Naive thymus-derived CD4-positive, alpha-beta T cell (primary cell): ENCODE data around the gene BAMBI. TPM values are rescaled to one million over a fixed set of nuclear protein-coding genes. Genes with fewer than 3 reads are reported as not detected.

Source experiments
- ATAC-seq: fragments of 150-1000 bp; cut with Tn5 transposase; 2 replicates; pipeline ENCODE4 v1.10.0; 2021; ENCODE audit warnings: mild to moderate bottlenecking, moderate library complexity
- CTCF ChIA-PET: fragments of 350-600 bp; sonication (Branson Sonifier 250); formaldehyde crosslinking; loops from one replicate; lab custom pipeline; 2021; ENCODE audit warnings: antibody characterized with exemption; lab: Charles Lee
- POLR2A ChIA-PET: fragments of 350-600 bp; sonication (Branson Sonifier 250); formaldehyde crosslinking; loops from one replicate; lab custom pipeline; 2021; ENCODE audit warnings: antibody characterized with exemption, inconsistent platforms; lab: Charles Lee
- DNase-seq, 9 donors: peaks; one replicate each; pipeline versions ENCODE4 v3.0.0 to v3.0.0-alpha.2; 2020 to 2022; ENCODE audit warnings: mixed read lengths in 1 of 9
- H3K27ac ChIP-seq: one replicate; pipeline ENCODE4 v1.7.0; 2013; ENCODE audit warnings: mild to moderate bottlenecking, low read depth, low read length, moderate library complexity
- H3K27me3 ChIP-seq, 2 donors: one replicate each; pipeline ENCODE4 v1.7.0; 2013; ENCODE audit warnings: low read length in 2 of 2, mild to moderate bottlenecking in 2 of 2, moderate library complexity in 2 of 2; ENCODE audit not compliant: control insufficient read depth in 2 of 2, insufficient read depth in 2 of 2
- H3K36me3 ChIP-seq, 3 experiments: 1 replicate in 2 of 3; 2 replicates in 1 of 3; pipeline ENCODE4 v1.7.0; 2013; ENCODE audit warnings: low read length in 3 of 3, mild to moderate bottlenecking in 3 of 3, moderate library complexity in 1 of 3; ENCODE audit not compliant: insufficient read depth in 3 of 3, control insufficient read depth in 2 of 3
- H3K4me1 ChIP-seq, 2 donors: one replicate each; pipeline ENCODE4 v1.7.0; 2013; ENCODE audit warnings: low read length in 2 of 2, mild to moderate bottlenecking in 2 of 2, moderate library complexity in 1 of 2; ENCODE audit not compliant: control insufficient read depth in 2 of 2, insufficient read depth in 2 of 2
- H3K4me3 ChIP-seq: 2 replicates; pipeline ENCODE4 v1.7.0; 2013; ENCODE audit warnings: mild to moderate bottlenecking, low read length
- H3K9me3 ChIP-seq, 3 experiments: 1 replicate in 2 of 3; 2 replicates in 1 of 3; pipeline ENCODE4 v1.7.0; 2013; ENCODE audit warnings: low read length in 3 of 3; ENCODE audit not compliant: control insufficient read depth in 2 of 3
- H3K27ac Mint-ChIP-seq, 9 donors: one replicate each; pipeline ENCODE4 v1.8.0; 2020 to 2022; ENCODE audit warnings: mixed read lengths in 9 of 9, mild to moderate bottlenecking in 8 of 9, moderate library complexity in 5 of 9, inconsistent platforms in 2 of 9
- H3K27me3 Mint-ChIP-seq, 5 donors: one replicate each; pipeline ENCODE4 v1.8.0; 2021 to 2022; ENCODE audit warnings: mixed read lengths in 5 of 5, mild to moderate bottlenecking in 1 of 5
- H3K36me3 Mint-ChIP-seq, 5 donors: one replicate each; pipeline ENCODE4 v1.8.0; 2020 to 2022; ENCODE audit warnings: mixed read lengths in 5 of 5, mild to moderate bottlenecking in 3 of 5, inconsistent platforms in 1 of 5
- H3K4me1 Mint-ChIP-seq, 7 donors: one replicate each; pipeline ENCODE4 v1.8.0; 2020 to 2022; ENCODE audit warnings: mixed read lengths in 7 of 7, mild to moderate bottlenecking in 3 of 7, inconsistent platforms in 1 of 7
- H3K4me3 Mint-ChIP-seq, 10 donors: one replicate each; pipeline ENCODE4 v1.8.0; 2020 to 2022; ENCODE audit warnings: mild to moderate bottlenecking in 10 of 10, mixed read lengths in 10 of 10, moderate library complexity in 6 of 10, inconsistent platforms in 2 of 10
- H3K9me3 Mint-ChIP-seq, 11 donors: one replicate each; pipeline ENCODE4 v1.8.0; 2020 to 2022; ENCODE audit warnings: mixed read lengths in 11 of 11, mild to moderate bottlenecking in 4 of 11, inconsistent platforms in 1 of 11, moderate library complexity in 1 of 11
- intact Hi-C, 2 donors: fragments of 100-400 bp; cut with micrococcal nuclease; formaldehyde crosslinking; loops; one replicate each; pipeline ENCODE4 v1.15.1; 2023
- polyA plus RNA-seq, 2 donors: library from polyadenylated mRNA; unstranded; fragments of 300-500 nt; fragmentation: Illumina TruSeq; gene quantifications; one replicate each; pipeline ENCODE4 v1.2.3, GENCODE V29; 2021
- total RNA-seq, 6 experiments: library from RNA in 5 of 6; stranded (reverse) in 5 of 6; gene quantifications; 1 replicate in 5 of 6; 2 replicates in 1 of 6; pipeline ENCODE4 v1.2.3 and lab custom pipeline; 2021 to 2026

BAMBI gene
- total and polyA plus RNA-seq, 7 experiments from 2014 or later = 0.12 to 1.6 (median 0.80) TPM; not detected in 3

DNA sequence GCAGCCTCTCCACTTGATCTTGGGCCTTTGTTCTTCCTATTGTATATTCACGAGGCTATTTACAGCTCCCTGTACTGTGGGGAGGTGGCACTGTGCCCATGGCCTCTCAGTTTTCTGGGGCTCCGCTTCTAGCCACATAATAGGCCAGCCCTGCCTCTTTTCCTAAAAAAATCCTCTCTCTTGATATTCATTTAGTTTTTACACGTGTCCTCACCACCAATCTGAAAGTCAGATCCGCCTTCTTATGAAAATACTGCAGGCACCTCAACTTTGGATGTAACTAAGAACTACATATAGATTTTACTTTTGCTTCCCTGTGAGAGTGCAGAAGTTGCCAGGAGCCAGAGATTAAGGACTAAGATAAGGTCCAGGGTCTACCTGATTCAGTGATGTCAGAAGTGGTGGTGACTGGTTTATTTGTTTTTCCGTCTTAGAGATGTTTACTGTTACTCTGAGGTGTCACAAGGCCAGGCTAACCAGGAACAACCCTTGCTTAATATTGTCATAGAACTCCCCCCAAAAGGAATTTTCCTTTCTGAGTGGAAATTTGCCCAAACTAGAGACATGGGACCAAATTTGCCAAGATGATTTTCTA lies 7.8 kb downstream of the BAMBI start:
- no peaks in the 10 kb centered on the region for H3K9me3 Mint-ChIP-seq
- POLR2A ChIA-PET = no interaction called here
- ATAC-seq = no peak
- H3K27me3 Mint-ChIP-seq = peaks cover 45 to 71% (median 53%) of the 10 kb centered on the region in 5 donors
- Histone ChIP-seq H3K27me3 (peaks cover under 1 to 6% of the 10 kb centered on the region in 2 donors), H3K4me3 (no peak overlapping the region), H3K4me1 (peaks cover 0 to under 1% of the 10 kb centered on the region in 2 donors), H3K36me3 (no peaks in the 10 kb centered on the region), H3K9me3 (no peaks in the 10 kb centered on the region), H3K27ac (no peak overlapping the region)
- peaks cover under 1 to 3% (median 3%) of the 10 kb centered on the region in 7 donors for H3K4me1 Mint-ChIP-seq
- CTCF ChIA-PET = interaction anchor here (0.5 to 0.6 kb wide), 3 partner anchors 432 to 724 kb away, joined by 3 to 4 read pairs (median 3); no protein-coding TSS in a partner anchor
- no peak overlapping the region for H3K27ac Mint-ChIP-seq
- intact Hi-C loops = no loop called here
- peaks cover 0 to 4% (median 0%) of the 10 kb centered on the region in 5 donors for H3K36me3 Mint-ChIP-seq
- no peak for DNase-seq
- H3K4me3 Mint-ChIP-seq = no peak overlapping the region

GRCh38 chr10:28685717-28686116 lies 8.4 kb downstream of the BAMBI start:
- peaks cover 0 to 4% (median 0%) of the 10 kb centered on the region in 5 donors for H3K36me3 Mint-ChIP-seq
- H3K27me3 Mint-ChIP-seq = peaks cover 39 to 68% (median 50%) of the 10 kb centered on the region in 5 donors

GRCh38 chr10:28686835-28687682 lies 9.7 kb downstream of the BAMBI start:
- Mint-ChIP-seq H3K27ac (no peak overlapping the region), H3K36me3 (peaks cover 0 to 4% (median 0%) of the 10 kb centered on the region in 5 donors), H3K27me3 (peaks cover 25 to 54% (median 43%) of the 10 kb centered on the region in 5 donors), H3K9me3 (no peaks in the 10 kb centered on the region), H3K4me3 (no peak overlapping the region), H3K4me1 (no peaks in the 10 kb centered on the region)
- Histone ChIP-seq H3K27ac (no peak overlapping the region), H3K4me3 (no peak overlapping the region), H3K27me3 (no peaks in the 10 kb centered on the region), H3K4me1 (no peaks in the 10 kb centered on the region), H3K9me3 (no peaks in the 10 kb centered on the region), H3K36me3 (no peaks in the 10 kb centered on the region)
- ChIA-PET POLR2A (no interaction called here), CTCF (no interaction called here)
- intact Hi-C loops = no loop called here
- DNase-seq (no peak), ATAC-seq (no peak)

More at GRCh38 chr10:28685717-28686116, 8.4 kb downstream of the BAMBI start:
- ChIA-PET CTCF (interaction anchor here (0.5 to 0.6 kb wide), 2 partner anchors 431 to 723 kb away, joined by 3 to 4 read pairs; no protein-coding TSS in a partner anchor), POLR2A (no interaction called here)
- Histone ChIP-seq H3K27me3 (peaks cover 0 to 6% of the 10 kb centered on the region in 2 donors), H3K4me3 (no peak overlapping the region), H3K4me1 (no peaks in the 10 kb centered on the region), H3K9me3 (no peaks in the 10 kb centered on the region), H3K36me3 (no peaks in the 10 kb centered on the region), H3K27ac (no peak overlapping the region)
- Mint-ChIP-seq H3K4me3 (no peak overlapping the region), H3K9me3 (no peaks in the 10 kb centered on the region), H3K4me1 (no peaks in the 10 kb centered on the region), H3K27ac (no peak overlapping the region)
- intact Hi-C loops = no loop called here
- ATAC-seq = no peak
- no peak for DNase-seq

- no peaks in the 10 kb centered on the region for H3K36me3 ChIP-seq
- Mint-ChIP-seq H3K9me3 (no peaks in the 10 kb centered on the region), H3K27ac (no peak overlapping the region), H3K27me3 (peaks cover 23 to 56% (median 45%) of the 10 kb centered on the region in 5 donors), H3K4me1 (no peaks in the 10 kb centered on the region), H3K36me3 (peaks cover 0 to 4% (median 0%) of the 10 kb centered on the region in 5 donors), H3K4me3 (no peak overlapping the region)
- DNase-seq (no peak), ATAC-seq (no peak)
- no peaks in the 10 kb centered on the region for H3K27me3 ChIP-seq
- H3K27ac ChIP-seq = no peak overlapping the region
- intact Hi-C loops = no loop called here
- no peaks in the 10 kb centered on the region for H3K9me3 ChIP-seq
- H3K4me3 ChIP-seq = no peak overlapping the region
- H3K4me1 ChIP-seq = no peaks in the 10 kb centered on the region
- POLR2A ChIA-PET = no interaction called here
- CTCF ChIA-PET = no interaction called here
Measured at GRCh38 chr10:28687683-28688001, 10.3 kb downstream of the BAMBI start.

GRCh38 chr10:28690545-28690944 lies 13.2 kb downstream of the BAMBI start:
- H3K36me3 Mint-ChIP-seq = no peaks in the 10 kb centered on the region
- ATAC-seq = no peak
- Histone ChIP-seq H3K27me3 (no peaks in the 10 kb centered on the region), H3K27ac (no peak overlapping the region), H3K36me3 (no peaks in the 10 kb centered on the region), H3K4me3 (no peak overlapping the region), H3K4me1 (no peaks in the 10 kb centered on the region), H3K9me3 (no peaks in the 10 kb centered on the region)
- no peak overlapping the region for H3K4me3 Mint-ChIP-seq
- peaks cover 8 to 41% (median 34%) of the 10 kb centered on the region in 5 donors for H3K27me3 Mint-ChIP-seq
- intact Hi-C loops = no loop called here
- H3K9me3 Mint-ChIP-seq = no peaks in the 10 kb centered on the region
- H3K27ac Mint-ChIP-seq = no peak overlapping the region
- CTCF ChIA-PET = no interaction called here
- POLR2A ChIA-PET = no interaction called here
- H3K4me1 Mint-ChIP-seq = no peaks in the 10 kb centered on the region
- no peak for DNase-seq

GRCh38 chr10:28691187-28691694 lies 13.9 kb downstream of the BAMBI start:
- Histone ChIP-seq H3K27me3 (no peaks in the 10 kb centered on the region), H3K4me3 (no peak overlapping the region), H3K4me1 (no peaks in the 10 kb centered on the region), H3K36me3 (no peaks in the 10 kb centered on the region), H3K27ac (no peak overlapping the region), H3K9me3 (no peaks in the 10 kb centered on the region)
- ChIA-PET CTCF (no interaction called here), POLR2A (no interaction called here)
- H3K4me3 Mint-ChIP-seq = no peak overlapping the region
- H3K27ac Mint-ChIP-seq = no peak overlapping the region
- H3K36me3 Mint-ChIP-seq = no peaks in the 10 kb centered on the region
- peaks cover 7 to 36% (median 31%) of the 10 kb centered on the region in 5 donors for H3K27me3 Mint-ChIP-seq
- DNase-seq (no peak), ATAC-seq (no peak)
- intact Hi-C loops = no loop called here
- no peaks in the 10 kb centered on the region for H3K9me3 Mint-ChIP-seq
- H3K4me1 Mint-ChIP-seq = no peaks in the 10 kb centered on the region
